ENCODE measurements around the gene VILL. TPM values are rescaled to one million over a fixed set of nuclear protein-coding genes. Genes with fewer than 3 reads are reported as not detected.
"Not testable (repeated sequence)": the region's sequence is repeated elsewhere in the genome, so short reads cannot be mapped to it uniquely, and the experiment has no call there.

Gene VILL
- total RNA-seq, 1 donor from 2014 or later, result 3.2 TPM

- Mint-ChIP-seq H3K27ac (ENCODE audit: unreplicated experiment) (no peak overlapping the region), H3K36me3 (ENCODE audit: unreplicated experiment) (peaks cover 7% of the 10 kb centered on the region), H3K4me3 (ENCODE audit: unreplicated experiment) (peak overlapping the region; percentile 15), H3K27me3 (ENCODE audit: unreplicated experiment) (peaks cover 22% of the 10 kb centered on the region), H3K4me1 (ENCODE audit: low read depth, unreplicated experiment) (no peaks in the 10 kb centered on the region), H3K9me3 (ENCODE audit: unreplicated experiment) (peaks cover 5% of the 10 kb centered on the region)
- TF ChIP-seq CTCF (IDR thresholded peaks at IDR 0.05; ENCODE audit: partially characterized antibody, unreplicated experiment), result no peak
- no peak for DNase-seq
These were observed 39.8 kb downstream of the VILL start for GRCh38 chr3:38030126-38031021.

GRCh38 chr3:38031022-38031994 is 40.7 kb downstream of the VILL start:
- H3K4me3 Mint-ChIP-seq (ENCODE audit: unreplicated experiment), result peak overlapping the region; percentile 8
- H3K36me3 Mint-ChIP-seq (ENCODE audit: unreplicated experiment), result peaks cover 7% of the 10 kb centered on the region
- H3K4me1 Mint-ChIP-seq (ENCODE audit: low read depth, unreplicated experiment), result no peaks in the 10 kb centered on the region
- peaks cover 22% of the 10 kb centered on the region for H3K27me3 Mint-ChIP-seq (ENCODE audit: unreplicated experiment)
- no peak for TF ChIP-seq CTCF (IDR thresholded peaks at IDR 0.05; ENCODE audit: partially characterized antibody, unreplicated experiment)
- H3K9me3 Mint-ChIP-seq (ENCODE audit: unreplicated experiment), result peaks cover 5% of the 10 kb centered on the region
- DNase-seq, result no peak
- no peak overlapping the region for H3K27ac Mint-ChIP-seq (ENCODE audit: unreplicated experiment)

GRCh38 chr3:38032328-38032865 is 41.8 kb downstream of the VILL start:
- no peak for DNase-seq
- peaks cover 2% of the 10 kb centered on the region for H3K4me1 Mint-ChIP-seq (ENCODE audit: low read depth, unreplicated experiment)
- TF ChIP-seq CTCF (IDR thresholded peaks at IDR 0.05; ENCODE audit: partially characterized antibody, unreplicated experiment), result no peak
- H3K36me3 Mint-ChIP-seq (ENCODE audit: unreplicated experiment), result peaks cover 6% of the 10 kb centered on the region
- H3K27me3 Mint-ChIP-seq (ENCODE audit: unreplicated experiment), result peaks cover 23% of the 10 kb centered on the region
- no peak overlapping the region for H3K27ac Mint-ChIP-seq (ENCODE audit: unreplicated experiment)
- peaks cover 5% of the 10 kb centered on the region for H3K9me3 Mint-ChIP-seq (ENCODE audit: unreplicated experiment)
- H3K4me3 Mint-ChIP-seq (ENCODE audit: unreplicated experiment), result no peak overlapping the region

- not testable (repeated sequence) for H3K4me1 Mint-ChIP-seq (ENCODE audit: low read depth, unreplicated experiment); H3K27ac Mint-ChIP-seq (ENCODE audit: unreplicated experiment); H3K36me3 Mint-ChIP-seq (ENCODE audit: unreplicated experiment); DNase-seq; H3K9me3 Mint-ChIP-seq (ENCODE audit: unreplicated experiment)
- peaks cover 12% of the 10 kb centered on the region for H3K27me3 Mint-ChIP-seq (ENCODE audit: unreplicated experiment)
- H3K4me3 Mint-ChIP-seq (ENCODE audit: unreplicated experiment), result peak overlapping the region; percentile 28
These were observed 43.0 kb downstream of the VILL start for GRCh38 chr3:38033586-38033985.

GRCh38 chr3:38034335-38034734 is 43.7 kb downstream of the VILL start:
- H3K27me3 Mint-ChIP-seq (ENCODE audit: unreplicated experiment), result peaks cover 14% of the 10 kb centered on the region
- H3K27ac Mint-ChIP-seq (ENCODE audit: unreplicated experiment); H3K4me1 Mint-ChIP-seq (ENCODE audit: low read depth, unreplicated experiment): not testable (repeated sequence)

More at GRCh38 chr3:38034335-38034734, 43.7 kb downstream of the VILL start:
- not testable (repeated sequence) for H3K36me3 Mint-ChIP-seq (ENCODE audit: unreplicated experiment); H3K4me3 Mint-ChIP-seq (ENCODE audit: unreplicated experiment); H3K9me3 Mint-ChIP-seq (ENCODE audit: unreplicated experiment); DNase-seq

All from glutamatergic neuron (in vitro differentiated cells).